GM20431 (cell line): ENCODE data around the gene PTPN5.

ENCODE experiments used
- in situ Hi-C: fragments of 300-500 bp; cut with MseI, MboI; formaldehyde crosslinking; loops from one replicate; pipeline ENCODE4 v1.15.0; 2020; ENCODE audit warnings: low sequenced_read_pairs; ENCODE audit not compliant: unreplicated experiment

The PTPN5 gene

GRCh38 chr11:18720808-18721560 lies 70.6 kb downstream of the PTPN5 start:
- in situ Hi-C loops = no loop called here

- in situ Hi-C loops = no loop called here
These were observed 71.3 kb downstream of the PTPN5 start for GRCh38 chr11:18720091-18720807.

GRCh38 chr11:18715476-18715875 lies 76.1 kb downstream of the PTPN5 start:
- in situ Hi-C loops = no loop called here

GRCh38 chr11:18714443-18714780 lies 77.2 kb downstream of the PTPN5 start:
- in situ Hi-C loops = no loop called here

DNA sequence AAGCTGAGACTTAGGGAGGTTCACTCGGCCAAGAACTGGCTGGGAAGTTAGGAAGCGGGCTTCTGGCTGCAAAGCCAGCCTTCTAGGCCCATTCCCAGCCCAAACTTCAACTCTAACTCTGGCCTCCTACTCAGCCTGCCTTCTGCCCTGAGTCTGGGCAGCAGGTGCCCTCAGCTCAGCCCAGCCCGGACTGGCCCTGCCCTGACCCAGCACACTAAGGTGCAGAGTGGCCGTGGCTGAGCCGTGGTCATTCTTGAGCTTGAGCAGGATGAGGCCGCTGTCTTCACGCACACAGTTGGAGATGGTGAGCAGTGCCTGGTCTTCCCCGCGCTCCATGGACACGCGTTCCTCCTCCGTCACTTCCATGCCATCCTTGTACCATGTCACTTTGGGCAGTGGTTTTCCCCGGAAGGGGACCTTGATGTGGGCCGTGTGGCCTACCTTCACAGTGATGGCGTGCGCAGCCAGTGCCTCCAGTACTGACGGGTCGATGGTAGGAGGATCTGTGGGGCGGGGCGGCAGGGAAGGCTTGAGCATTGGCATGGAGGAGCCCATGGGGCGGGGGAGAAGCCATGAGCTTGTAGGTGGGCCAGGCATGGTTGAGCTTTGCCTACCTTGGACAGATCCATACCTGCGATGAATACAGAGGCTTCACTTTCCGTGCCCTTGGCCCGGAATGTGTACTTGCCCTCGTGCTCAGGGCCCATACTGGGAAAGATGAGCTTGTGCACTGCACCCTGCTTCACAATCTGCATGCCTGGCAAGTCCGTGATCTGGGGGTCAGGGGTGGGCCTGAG lies 77.8 kb downstream of the PTPN5 start:
- in situ Hi-C loops = no loop called here

- in situ Hi-C loops = no loop called here
These were observed 81.1 kb downstream of the PTPN5 start for GRCh38 chr11:18710545-18710944.

GRCh38 chr11:18709414-18709813 lies 82.2 kb downstream of the PTPN5 start:
- in situ Hi-C loops = no loop called here

GRCh38 chr11:18707811-18708340 lies 83.7 kb downstream of the PTPN5 start:
- in situ Hi-C loops = no loop called here

DNA sequence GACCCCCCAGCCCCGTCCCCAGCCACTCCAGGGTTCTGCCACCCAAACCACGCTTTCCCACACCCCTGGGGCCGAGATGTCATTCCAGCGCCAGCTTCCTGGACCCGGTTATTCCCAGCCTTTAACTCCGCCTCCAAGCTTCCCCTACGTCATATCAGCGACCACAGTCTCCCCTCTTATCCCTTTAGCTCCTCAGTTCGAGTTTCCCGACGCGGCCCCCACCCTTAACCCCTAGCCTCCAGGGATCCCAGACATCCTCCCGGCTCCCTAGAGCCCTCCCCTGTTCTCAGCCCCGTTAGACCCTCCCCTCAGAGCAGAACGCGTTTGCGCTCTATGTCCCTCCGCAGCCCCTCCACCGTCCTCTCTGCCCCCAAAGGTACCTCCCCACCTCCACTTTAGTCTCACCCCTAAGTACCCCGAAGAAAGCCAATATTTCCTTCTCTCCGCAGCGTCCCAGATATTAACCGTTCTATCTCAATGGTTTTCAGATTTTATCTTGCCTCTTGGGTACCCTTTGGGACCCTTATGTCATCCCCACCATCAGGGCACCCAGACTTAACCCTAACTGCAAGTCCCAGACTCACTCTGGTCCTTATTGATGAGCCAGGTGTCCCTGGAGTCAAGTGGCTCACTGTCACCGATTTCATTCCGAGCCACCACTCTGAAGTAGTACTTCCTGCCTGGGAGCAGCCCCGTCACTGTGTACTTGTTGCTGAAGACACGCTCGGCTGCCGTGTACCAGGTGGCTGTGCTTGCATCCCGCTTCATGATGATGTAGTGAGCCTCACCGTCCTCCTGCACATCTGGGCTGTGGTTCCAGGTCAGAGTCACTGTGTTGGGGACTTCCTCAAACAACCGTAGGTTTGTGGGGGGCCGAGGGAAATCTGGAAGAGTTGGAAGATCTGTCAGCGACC lies 85.0 kb downstream of the PTPN5 start:
- in situ Hi-C loops = no loop called here

- in situ Hi-C loops = no loop called here
These were observed 85.8 kb downstream of the PTPN5 start for GRCh38 chr11:18705651-18706281.

DNA sequence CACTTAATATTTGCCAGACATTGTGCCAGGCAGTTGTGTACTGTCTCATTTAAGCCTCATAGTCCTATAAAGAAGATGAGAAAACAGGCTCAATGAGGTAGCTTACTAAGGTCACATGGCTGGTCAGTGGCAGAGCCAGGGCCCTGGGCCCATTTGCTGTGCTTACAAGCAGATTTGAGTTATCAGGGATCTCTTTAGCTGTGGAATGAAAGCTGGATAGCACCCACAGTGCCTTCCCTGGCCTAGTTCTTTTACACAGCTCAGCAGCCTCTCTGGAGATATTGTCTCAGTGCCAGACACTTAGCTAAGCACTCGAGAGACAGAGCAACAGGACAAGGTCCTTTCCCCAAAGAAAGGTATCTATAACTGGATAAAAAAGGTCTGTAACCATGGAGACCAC lies 86.9 kb downstream of the PTPN5 start:
- in situ Hi-C loops = no loop called here

DNA sequence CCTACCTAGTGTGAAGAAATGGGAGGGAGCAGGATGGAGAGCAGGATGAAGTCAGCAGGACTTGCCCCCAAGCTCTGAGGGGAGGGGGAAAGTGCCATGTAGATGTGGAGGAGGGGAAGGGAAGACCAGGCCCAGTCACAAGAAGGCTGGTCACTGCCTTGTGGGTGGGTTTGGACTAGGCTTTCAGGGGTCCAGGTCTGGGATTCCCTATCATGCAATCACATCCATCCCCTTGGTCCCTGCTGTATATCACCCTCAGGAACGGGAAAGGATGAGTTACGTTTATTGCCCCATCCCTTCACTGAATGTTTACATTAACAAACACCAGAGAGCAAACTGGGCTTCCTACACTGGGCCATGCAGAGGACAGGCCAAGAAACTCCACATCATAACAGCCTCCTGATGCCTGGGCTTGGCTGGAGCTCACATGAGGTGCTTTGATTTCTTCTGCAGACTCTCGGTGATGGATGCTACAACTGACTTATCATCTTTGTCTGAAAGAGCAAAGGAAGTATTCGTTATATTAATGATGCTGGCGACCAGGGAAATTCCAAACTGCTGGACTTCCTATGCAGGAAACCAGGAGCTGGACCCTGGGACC lies 87.5 kb downstream of the PTPN5 start:
- in situ Hi-C loops = no loop called here

GRCh38 chr11:18703001-18703763 lies 88.4 kb downstream of the PTPN5 start:
- in situ Hi-C loops = no loop called here

DNA sequence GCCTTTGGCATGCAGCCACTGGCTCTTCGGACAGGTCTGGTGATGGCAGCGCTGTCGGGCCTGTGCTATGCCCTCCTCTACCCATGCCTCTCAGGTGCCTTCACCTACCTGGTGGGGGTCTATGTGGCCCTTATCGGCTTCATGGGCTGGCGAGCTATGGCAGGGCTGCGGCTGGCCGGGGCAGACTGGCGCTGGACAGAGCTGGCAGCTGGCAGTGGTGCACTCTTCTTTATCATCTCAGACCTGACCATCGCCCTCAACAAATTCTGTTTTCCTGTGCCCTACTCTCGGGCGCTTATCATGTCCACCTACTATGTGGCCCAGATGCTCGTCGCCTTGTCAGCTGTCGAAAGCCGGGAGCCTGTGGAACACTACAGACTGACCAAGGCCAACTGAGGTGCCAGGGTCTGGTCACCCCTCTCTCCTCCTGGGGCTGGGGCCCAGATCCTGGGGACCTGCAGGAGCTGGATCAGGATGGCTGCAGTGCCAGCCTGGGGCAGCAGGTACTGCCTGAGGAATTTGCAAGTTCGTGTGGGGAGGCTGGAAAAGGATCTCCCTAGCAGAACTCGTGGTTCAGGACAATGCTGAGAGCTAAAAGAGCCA lies 89.9 kb downstream of the PTPN5 start:
- in situ Hi-C loops = no loop called here

DNA sequence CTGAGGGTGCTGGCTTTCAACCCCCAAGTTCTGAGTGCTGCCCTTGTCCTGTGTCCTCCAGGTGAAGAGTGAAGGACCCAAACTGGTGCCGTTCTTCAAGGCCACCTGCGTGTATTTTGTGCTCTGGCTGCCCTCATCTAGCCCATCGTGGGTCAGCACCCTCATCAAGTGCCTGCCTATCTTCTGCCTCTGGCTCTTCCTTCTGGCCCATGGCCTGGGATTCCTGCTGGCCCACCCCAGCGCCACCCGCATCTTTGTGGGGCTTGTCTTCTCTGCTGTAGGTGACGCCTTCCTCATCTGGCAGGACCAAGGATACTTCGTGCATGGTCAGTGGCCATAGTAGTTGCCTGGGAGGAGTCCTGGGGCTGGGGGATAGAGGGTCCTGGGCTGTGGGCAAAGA lies 90.7 kb downstream of the PTPN5 start:
- in situ Hi-C loops = no loop called here

DNA sequence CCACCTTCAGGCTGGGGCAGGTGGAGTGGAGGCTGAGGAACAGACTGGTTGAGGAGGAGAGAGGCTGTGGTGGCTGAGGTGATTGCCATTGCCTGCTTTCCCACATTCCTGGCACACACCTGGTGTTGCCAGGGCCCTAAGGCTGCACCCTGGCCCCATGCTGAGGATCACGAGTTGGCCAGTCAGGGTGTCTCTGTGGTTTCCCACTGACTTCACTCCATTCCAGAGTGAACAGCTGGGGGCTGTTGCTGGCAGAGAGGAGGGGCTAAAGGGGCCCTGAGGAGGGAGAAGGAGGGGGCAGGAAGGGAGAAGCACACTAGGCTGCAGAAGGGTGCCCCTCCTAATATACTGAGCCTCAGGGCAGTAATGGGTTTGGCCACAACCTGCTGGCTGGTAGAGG lies 91.2 kb downstream of the PTPN5 start:
- in situ Hi-C loops = no loop called here

DNA sequence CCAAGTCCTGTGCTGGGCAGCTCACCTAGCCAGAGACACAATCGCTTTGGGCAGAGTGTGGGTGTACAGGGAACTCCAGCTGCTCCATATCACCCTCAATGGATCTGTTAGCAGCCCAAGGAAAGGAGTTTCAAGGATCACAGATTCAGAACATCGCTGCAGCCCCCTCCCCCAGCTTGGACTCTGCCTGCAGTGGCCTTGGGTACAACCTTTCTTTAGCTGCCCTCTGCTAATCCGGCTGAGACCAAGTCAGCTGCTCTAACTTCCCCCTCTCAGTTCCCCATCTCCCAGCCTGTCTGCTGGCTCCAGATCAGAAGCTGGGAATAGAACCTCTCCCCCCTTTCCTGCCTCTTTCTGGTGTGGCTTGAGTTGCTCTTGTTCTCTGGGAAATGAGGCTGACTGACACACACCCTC lies 91.7 kb downstream of the PTPN5 start:
- in situ Hi-C loops = no loop called here

DNA sequence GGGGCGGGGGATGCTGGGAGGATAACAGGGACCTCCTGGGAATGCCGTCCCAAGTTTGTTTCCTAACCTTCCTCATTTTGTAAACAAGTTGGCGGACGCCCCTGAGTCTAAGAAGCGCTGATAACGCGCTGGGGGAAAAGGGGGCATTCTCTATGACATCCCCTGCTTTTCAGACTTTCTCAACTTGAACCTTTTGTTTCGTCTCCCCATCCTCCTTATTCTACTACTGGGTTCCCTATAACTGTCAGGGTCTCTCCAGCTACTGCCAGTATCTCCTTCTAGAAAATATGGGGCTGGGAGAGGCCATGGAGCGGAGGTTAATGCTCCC lies 92.4 kb downstream of the PTPN5 start:
- in situ Hi-C loops = no loop called here
